ENCODE measurements around the gene RPL13. TPM values are rescaled to one million over a fixed set of nuclear protein-coding genes. Genes with fewer than 3 reads are reported as not detected.

Gene RPL13
- total and polyA plus RNA-seq, 2 donors (not counting 1 experiment from before 2014, with no cell fraction given): 1,442 to 3,823 TPM

- peaks cover 1% of the 10 kb centered on the region for H3K36me3 ChIP-seq (ENCODE audit: control insufficient read depth, insufficient read depth, low read length)
- H3K9ac ChIP-seq (ENCODE audit: insufficient read depth, low read length): no peak overlapping the region
- H2AFZ ChIP-seq (ENCODE audit: low read length): no peak overlapping the region
- H3K79me2 ChIP-seq (ENCODE audit: control insufficient read depth, insufficient read depth, low read length): no peaks in the 10 kb centered on the region
- H3K9me3 ChIP-seq (ENCODE audit: control insufficient read depth, insufficient read depth, low read depth, low read length): no peaks in the 10 kb centered on the region
- no peak for DNase-seq (ENCODE audit: low read depth in 2 of 2)
- H3K4me2 ChIP-seq (ENCODE audit: extremely low read depth, insufficient read depth, low read length): no peak overlapping the region
- no peak overlapping the region for H3K27ac ChIP-seq (ENCODE audit: insufficient read depth, low read length)
- H3K4me1 ChIP-seq (ENCODE audit: control insufficient read depth, extremely low read depth, insufficient read depth, low read length): peaks cover 12% of the 10 kb centered on the region
- TF ChIP-seq EZH2 (IDR thresholded peaks at IDR 0.05; ENCODE audit: low read length, missing control alignments): no peak
- TF ChIP-seq CTCF (conservative IDR thresholded peaks at IDR 0.05 in 1 of 2, IDR thresholded peaks at IDR 0.05 in 1 of 2; ENCODE audit: low read depth in 1 of 2, low read length in 2 of 2): no peak
- no peaks in the 10 kb centered on the region for H4K20me1 ChIP-seq (ENCODE audit: control insufficient read depth, extremely low read depth, insufficient read depth, low read length)
- no peak overlapping the region for H3K4me3 ChIP-seq (replicated peaks in 1 of 4; ENCODE audit: control extremely low read depth in 1 of 4, insufficient read depth in 1 of 4, low read depth in 3 of 4, low read length in 4 of 4)
- H3K27me3 ChIP-seq (ENCODE audit: control insufficient read depth, insufficient read depth, low read length): no peaks in the 10 kb centered on the region
Observed at GRCh38 chr16:89600956-89601355, 40.5 kb downstream of the RPL13 start.

- H3K27ac ChIP-seq (ENCODE audit: insufficient read depth, low read length): peak overlapping the region; percentile 62
- no peaks in the 10 kb centered on the region for H4K20me1 ChIP-seq (ENCODE audit: control insufficient read depth, extremely low read depth, insufficient read depth, low read length)
- H3K36me3 ChIP-seq (ENCODE audit: control insufficient read depth, insufficient read depth, low read length): no peaks in the 10 kb centered on the region
- H3K27me3 ChIP-seq (ENCODE audit: control insufficient read depth, insufficient read depth, low read length): no peaks in the 10 kb centered on the region
- H3K4me3 ChIP-seq (replicated peaks in 1 of 4; ENCODE audit: control extremely low read depth in 1 of 4, insufficient read depth in 1 of 4, low read depth in 3 of 4, low read length in 4 of 4): no peak overlapping the region
- H2AFZ ChIP-seq (ENCODE audit: low read length): peak overlapping the region; percentile 54
- peak overlapping the region; percentile 62 for H3K4me2 ChIP-seq (ENCODE audit: extremely low read depth, insufficient read depth, low read length)
- DNase-seq (ENCODE audit: low read depth in 2 of 2): peak in 1 of 2 donors; percentile 49
- H3K79me2 ChIP-seq (ENCODE audit: control insufficient read depth, insufficient read depth, low read length): no peaks in the 10 kb centered on the region
- H3K9ac ChIP-seq (ENCODE audit: insufficient read depth, low read length): peak overlapping the region; percentile 16
- TF ChIP-seq CTCF (conservative IDR thresholded peaks at IDR 0.05 in 1 of 2, IDR thresholded peaks at IDR 0.05 in 1 of 2; ENCODE audit: low read depth in 1 of 2, low read length in 2 of 2): no peak
- TF ChIP-seq EZH2 (IDR thresholded peaks at IDR 0.05; ENCODE audit: low read length, missing control alignments): no peak
- H3K9me3 ChIP-seq (ENCODE audit: control insufficient read depth, insufficient read depth, low read depth, low read length): no peaks in the 10 kb centered on the region
- peaks cover 12% of the 10 kb centered on the region for H3K4me1 ChIP-seq (ENCODE audit: control insufficient read depth, extremely low read depth, insufficient read depth, low read length)
Observed at GRCh38 chr16:89601906-89602272, 41.4 kb downstream of the RPL13 start.

- H3K4me1 ChIP-seq (ENCODE audit: control insufficient read depth, extremely low read depth, insufficient read depth, low read length): peaks cover 12% of the 10 kb centered on the region
- H3K9me3 ChIP-seq (ENCODE audit: control insufficient read depth, insufficient read depth, low read depth, low read length): no peaks in the 10 kb centered on the region
- no peak for TF ChIP-seq EZH2 (IDR thresholded peaks at IDR 0.05; ENCODE audit: low read length, missing control alignments)
- TF ChIP-seq CTCF (conservative IDR thresholded peaks at IDR 0.05 in 1 of 2, IDR thresholded peaks at IDR 0.05 in 1 of 2; ENCODE audit: low read depth in 1 of 2, low read length in 2 of 2): no peak
- H3K9ac ChIP-seq (ENCODE audit: insufficient read depth, low read length): peak overlapping the region; percentile 23
- H3K4me2 ChIP-seq (ENCODE audit: extremely low read depth, insufficient read depth, low read length): peak overlapping the region; percentile 75
- H3K36me3 ChIP-seq (ENCODE audit: control insufficient read depth, insufficient read depth, low read length): no peaks in the 10 kb centered on the region
- H3K79me2 ChIP-seq (ENCODE audit: control insufficient read depth, insufficient read depth, low read length): no peaks in the 10 kb centered on the region
- no peaks in the 10 kb centered on the region for H3K27me3 ChIP-seq (ENCODE audit: control insufficient read depth, insufficient read depth, low read length)
- peak; percentile 80 to 91 for DNase-seq (ENCODE audit: low read depth in 2 of 2)
- peak overlapping the region; percentile 62 for H3K27ac ChIP-seq (ENCODE audit: insufficient read depth, low read length)
- H4K20me1 ChIP-seq (ENCODE audit: control insufficient read depth, extremely low read depth, insufficient read depth, low read length): no peaks in the 10 kb centered on the region
- H3K4me3 ChIP-seq (replicated peaks in 1 of 4; ENCODE audit: control extremely low read depth in 1 of 4, insufficient read depth in 1 of 4, low read depth in 3 of 4, low read length in 4 of 4): peak overlapping the region in 1 of 4 experiments; percentile 7
- H2AFZ ChIP-seq (ENCODE audit: low read length): peak overlapping the region; percentile 54
Observed at GRCh38 chr16:89602273-89602951, 41.9 kb downstream of the RPL13 start.

Measured in fibroblast of lung (primary cell).